NT2/D1 (cell line): ENCODE results near the gene STARD10.

Source experiments
- SUZ12 ChIP-seq: IDR thresholded peaks from 2 replicates; pipeline ENCODE4 v1.6.1; 2011; ENCODE audit not compliant: insufficient read length, insufficient read depth; ENCODE audit errors: extremely low read depth
- YY1 ChIP-seq: IDR thresholded peaks from 2 replicates; pipeline ENCODE4 v1.6.1; 2011; ENCODE audit not compliant: insufficient read length, insufficient read depth

GRCh38 chr11:72776844-72777754 is 16.7 kb downstream of the STARD10 start:
- no peak for TF ChIP-seq SUZ12
- TF ChIP-seq YY1 = no peak
